Keratinocyte (primary cell): Measurements from ENCODE around the gene CTNND2. TPM values are rescaled to one million over a fixed set of nuclear protein-coding genes. Genes with fewer than 3 reads are reported as not detected.

ENCODE experiments used
- DNase-seq: peaks from one replicate; pipeline ENCODE4 v3.0.0-alpha.2; 2011; ENCODE audit warnings: low read depth, missing footprints, low spot score
- FAIRE-seq: peaks from 2 replicates; lab custom pipeline; 2011; peaks lifted over from hg19 to GRCh38; lab: Jason Lieb, UNC
- H2AFZ ChIP-seq: 2 replicates; pipeline ENCODE4 v1.6.0; 2012; ENCODE audit warnings: low read length, control low read depth, inconsistent platforms; ENCODE audit not compliant: control insufficient read depth
- H3K27ac ChIP-seq: 2 replicates; pipeline ENCODE4 v1.5.1; 2011; ENCODE audit warnings: low read length; ENCODE audit not compliant: control insufficient read depth, insufficient read depth
- H3K27me3 ChIP-seq: 3 replicates; pipeline ENCODE4 v1.6.0; 2011; ENCODE audit warnings: low read length; ENCODE audit not compliant: control insufficient read depth, insufficient read depth; ENCODE audit errors: extremely low read depth
- H3K36me3 ChIP-seq, 2 experiments: 2 replicates in 1 of 2; 3 replicates in 1 of 2; pipeline ENCODE4 v1.5.1; 2011; ENCODE audit warnings: low read length in 2 of 2, mild to moderate bottlenecking in 1 of 2; ENCODE audit not compliant: control insufficient read depth in 2 of 2, insufficient read depth in 2 of 2; ENCODE audit errors: extremely low read depth in 1 of 2
- H3K4me1 ChIP-seq: 3 replicates; pipeline ENCODE4 v1.5.1; 2011; ENCODE audit warnings: low read length; ENCODE audit not compliant: control insufficient read depth, insufficient read depth; ENCODE audit errors: extremely low read depth
- H3K4me2 ChIP-seq: 3 replicates; pipeline ENCODE4 v1.6.0; 2011; ENCODE audit warnings: low read depth, low read length; ENCODE audit not compliant: control insufficient read depth, insufficient read depth; ENCODE audit errors: extremely low read depth
- H3K4me3 ChIP-seq, 3 experiments: fragments of 200-600 bp in 1 of 3; sonication (generic) in 1 of 3; 2 replicates in 2 of 3; 3 replicates in 1 of 3; pipeline ENCODE4 v1.5.1; 2011 to 2016; ENCODE audit warnings: low read length in 3 of 3, mild to moderate bottlenecking in 3 of 3, control low read depth in 2 of 3, inconsistent platforms in 1 of 3, low read depth in 1 of 3, mixed read lengths in 1 of 3, mixed run types in 1 of 3, moderate library complexity in 1 of 3; ENCODE audit not compliant: control insufficient read depth in 2 of 3, insufficient read depth in 2 of 3; ENCODE audit errors: extremely low read depth in 1 of 3
- H3K79me2 ChIP-seq: 2 replicates; pipeline ENCODE4 v1.6.0; 2012; ENCODE audit warnings: low read length; ENCODE audit not compliant: control insufficient read depth, insufficient read depth
- H3K9ac ChIP-seq: 3 replicates; pipeline ENCODE4 v1.6.0; 2011; ENCODE audit warnings: low read length; ENCODE audit not compliant: control insufficient read depth, insufficient read depth; ENCODE audit errors: extremely low read depth
- H3K9me1 ChIP-seq: 3 replicates; pipeline ENCODE4 v1.6.0; 2011; ENCODE audit warnings: low read length; ENCODE audit not compliant: control insufficient read depth, insufficient read depth; ENCODE audit errors: extremely low read depth
- H3K9me3 ChIP-seq: 2 replicates; pipeline ENCODE4 v1.5.1; 2012; ENCODE audit warnings: low read depth, low read length; ENCODE audit not compliant: control insufficient read depth
- H4K20me1 ChIP-seq: 3 replicates; pipeline ENCODE4 v1.6.0; 2011; ENCODE audit warnings: low read length; ENCODE audit not compliant: control insufficient read depth, insufficient read depth; ENCODE audit errors: extremely low read depth
- CTCF ChIP-seq, 3 experiments: IDR thresholded peaks in 1 of 3; conservative IDR thresholded peaks in 1 of 3; optimal IDR thresholded peaks in 1 of 3; 2 replicates in 2 of 3; 3 replicates in 1 of 3; pipeline versions ENCODE3 to v1.5.1; 2011; ENCODE audit warnings: low read length in 3 of 3, mild to moderate bottlenecking in 3 of 3, moderate library complexity in 2 of 3, control low read depth in 1 of 3, inconsistent platforms in 1 of 3; ENCODE audit not compliant: insufficient read depth in 2 of 3; ENCODE audit errors: extremely low read depth in 1 of 3
- EZH2 ChIP-seq: IDR thresholded peaks from one replicate; pipeline ENCODE4 v1.6.1; 2012; ENCODE audit warnings: inconsistent platforms, mild to moderate bottlenecking, low read length, moderate library complexity
- dilution Hi-C: fragments of 300-500 bp; cut with MboI; formaldehyde crosslinking; loops from one replicate; pipeline ENCODE4 v1.7.0; 2020; ENCODE audit warnings: low sequenced_read_pairs; ENCODE audit not compliant: extremely low pct_ligation_motif_present
- polyA plus RNA-seq, 5 experiments: library from polyadenylated mRNA; depleted of rRNA in 3 of 5; stranded (reverse) in 3 of 5; stranded (forward) in 1 of 5; unstranded in 1 of 5; fragments of >200 nt; gene quantifications; 1 replicate in 1 of 5; 2 replicates in 3 of 5; 3 replicates in 1 of 5; pipeline versions ENCODE4 v1.2.1 to v1.2.3, GENCODE V29; 2011 to 2012; ENCODE audit warnings: missing spikeins in 2 of 5, low read depth in 1 of 5, low replicate concordance in 1 of 5

CTNND2 gene
- polyA plus RNA-seq, 1 donor (not counting 4 experiments of a cell fraction or from before 2014, with no cell fraction given): not detected

- Histone ChIP-seq H3K9me3 (no peaks in the 10 kb centered on the region), H4K20me1 (no peaks in the 10 kb centered on the region), H3K27me3 (no peaks in the 10 kb centered on the region), H3K79me2 (no peaks in the 10 kb centered on the region), H3K27ac (no peak overlapping the region), H3K4me3 (no peak overlapping the region), H3K9me1 (no peaks in the 10 kb centered on the region), H3K9ac (no peak overlapping the region), H3K4me1 (no peaks in the 10 kb centered on the region), H3K4me2 (no peak overlapping the region), H2AFZ (no peak overlapping the region), H3K36me3 (no peaks in the 10 kb centered on the region)
- TF ChIP-seq EZH2 (no peak), CTCF (optimal IDR thresholded peaks at IDR 0.05 in 1 of 3, IDR thresholded peaks at IDR 0.05 in 1 of 3, conservative IDR thresholded peaks at IDR 0.05 in 1 of 3; ENCODE audit: extremely low read depth in 1 of 3, insufficient read depth in 2 of 3, low read length in 3 of 3) (no peak)
- FAIRE-seq: no peak
- DNase-seq: no peak
- dilution Hi-C loops: no loop called here
Observed at GRCh38 chr5:11709021-11709420, 195.2 kb downstream of the CTNND2 start.

GRCh38 chr5:11704916-11705315 is 199.3 kb downstream of the CTNND2 start:
- Histone ChIP-seq H4K20me1 (no peaks in the 10 kb centered on the region), H3K9me3 (no peaks in the 10 kb centered on the region), H3K4me1 (no peaks in the 10 kb centered on the region), H3K36me3 (no peaks in the 10 kb centered on the region), H3K27me3 (no peaks in the 10 kb centered on the region), H2AFZ (no peak overlapping the region), H3K27ac (no peak overlapping the region), H3K4me3 (no peak overlapping the region), H3K9ac (no peak overlapping the region), H3K79me2 (no peaks in the 10 kb centered on the region), H3K4me2 (no peak overlapping the region), H3K9me1 (no peaks in the 10 kb centered on the region)
- dilution Hi-C loops: no loop called here
- TF ChIP-seq CTCF (optimal IDR thresholded peaks at IDR 0.05 in 1 of 3, IDR thresholded peaks at IDR 0.05 in 1 of 3, conservative IDR thresholded peaks at IDR 0.05 in 1 of 3; ENCODE audit: extremely low read depth in 1 of 3, insufficient read depth in 2 of 3, low read length in 3 of 3) (no peak), EZH2 (no peak)
- FAIRE-seq (no peak), DNase-seq (no peak)
